Esophagus muscularis mucosa (tissue), 4 donors: ENCODE measurements around the gene STOX1. TPM values are rescaled to one million over a fixed set of nuclear protein-coding genes. Genes with fewer than 3 reads are reported as not detected.
A peak's percentile ranks its signal among the peaks of the same experiment; 100 is the strongest.
"Not testable (repeated sequence)": the region's sequence is repeated elsewhere in the genome, so short reads cannot be mapped to it uniquely, and the experiment has no call there.

Experiments
- DNase-seq: peaks from one replicate; pipeline ENCODE4 v3.0.0-alpha.2; 2017; ENCODE audit errors: extremely low spot score
- H3K27ac ChIP-seq, 4 donors: fragments of 200-600 bp; sonication (generic); replicated peaks in 1 of 4; 1 replicate in 3 of 4; 2 replicates in 1 of 4; pipeline ENCODE4 v1.5.1; 2016 to 2019; ENCODE audit warnings: mild to moderate bottlenecking in 1 of 4
- H3K27me3 ChIP-seq, 4 donors: fragments of 200-600 bp; sonication (generic); one replicate each; pipeline versions ENCODE4 v1.5.1 to v1.6.0; 2016 to 2019
- H3K36me3 ChIP-seq, 4 donors: fragments of 200-600 bp; sonication (generic); one replicate each; pipeline ENCODE4 v1.5.1; 2016 to 2019
- H3K4me1 ChIP-seq, 4 donors: fragments of 200-600 bp; sonication (generic); one replicate each; pipeline ENCODE4 v1.5.1; 2016 to 2019
- H3K4me3 ChIP-seq, 4 donors: fragments of 200-600 bp; sonication (generic); 1 replicate in 2 of 4; 2 replicates in 2 of 4; pipeline ENCODE4 v1.5.1; 2016 to 2019; ENCODE audit warnings: mild to moderate bottlenecking in 4 of 4, moderate library complexity in 1 of 4
- H3K9me3 ChIP-seq, 4 donors: fragments of 200-600 bp; sonication (generic); 1 replicate in 3 of 4; 2 replicates in 1 of 4; pipeline ENCODE4 v1.5.1; 2016 to 2019
- EP300 ChIP-seq: sonication (generic); formaldehyde crosslinking; IDR thresholded peaks from one replicate; pipeline ENCODE4 v1.6.1; 2017; ENCODE audit warnings: antibody characterized with exemption
- POLR2A ChIP-seq: fragments of 450-650 bp; IDR thresholded peaks from one replicate; pipeline ENCODE4 v1.6.1; 2017; ENCODE audit warnings: antibody characterized with exemption, moderate library complexity, mild to moderate bottlenecking, low read depth
- POLR2AphosphoS5 ChIP-seq, 2 donors: sonication (generic); formaldehyde crosslinking; IDR thresholded peaks; one replicate each; pipeline ENCODE4 v1.6.1; 2017; ENCODE audit warnings: antibody characterized with exemption in 2 of 2
- WGBS: methylation state at CpG from one replicate; pipeline ENCODE4 v1.1.5; 2018; 5-methylcytosine and 5-hydroxymethylcytosine counted together
- intact Hi-C: fragments of 100-400 bp; cut with DNase I; formaldehyde crosslinking; loops from one replicate; pipeline ENCODE4 v1.15.1; 2023
- total RNA-seq, 4 donors: library from RNA; depleted of rRNA; stranded (reverse); fragments of >200 nt; gene quantifications; one replicate each; pipeline versions ENCODE4 v1.1.0 to v1.2.1, GENCODE V29; 2016
- TF ChIP-seq, protein P1 (sequence below), 3 experiments: fragments of 200-600 bp in 2 of 3; fragments of 450-650 bp in 1 of 3; sonication (generic) in 2 of 3; IDR thresholded peaks; one replicate each; pipeline ENCODE4 v1.5.1; 2017 to 2019; ENCODE audit warnings: antibody characterized with exemption in 3 of 3, mild to moderate bottlenecking in 2 of 3, moderate library complexity in 1 of 3

Gene STOX1
- total RNA-seq, 4 donors from 2014 or later: 3.0 to 13.6 (median 10.0) TPM

DNA sequence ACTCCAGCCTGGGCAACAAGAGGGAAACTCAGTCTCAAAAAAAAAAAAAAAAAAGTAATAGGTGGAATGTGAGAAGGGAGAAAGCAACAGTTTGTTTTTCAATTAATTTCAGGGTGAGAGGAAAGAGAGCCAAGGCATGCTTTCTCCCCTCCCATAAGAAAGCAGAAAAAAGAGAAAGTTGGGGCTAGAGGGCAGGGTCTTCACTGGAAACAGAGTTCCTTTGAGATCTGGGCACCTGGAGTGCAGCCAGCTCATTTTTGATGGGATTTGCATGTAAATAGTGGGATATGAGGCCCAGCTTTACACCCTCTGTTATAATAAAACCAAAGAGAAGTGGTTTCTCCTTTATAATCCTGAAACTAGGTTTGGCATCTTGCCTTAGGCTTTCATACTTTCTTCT lies 13.8 kb upstream of the STOX1 start:
- intact Hi-C loops: no loop called here
- no peak for DNase-seq
- Histone ChIP-seq H3K4me3 (no peak overlapping the region), H3K27me3 (no peaks in the 10 kb centered on the region), H3K27ac (no peak overlapping the region), H3K4me1 (peaks cover 0 to 3% (median 0%) of the 10 kb centered on the region in 4 donors), H3K36me3 (no peaks in the 10 kb centered on the region), H3K9me3 (no peaks in the 10 kb centered on the region)
- TF ChIP-seq, protein P1, sequence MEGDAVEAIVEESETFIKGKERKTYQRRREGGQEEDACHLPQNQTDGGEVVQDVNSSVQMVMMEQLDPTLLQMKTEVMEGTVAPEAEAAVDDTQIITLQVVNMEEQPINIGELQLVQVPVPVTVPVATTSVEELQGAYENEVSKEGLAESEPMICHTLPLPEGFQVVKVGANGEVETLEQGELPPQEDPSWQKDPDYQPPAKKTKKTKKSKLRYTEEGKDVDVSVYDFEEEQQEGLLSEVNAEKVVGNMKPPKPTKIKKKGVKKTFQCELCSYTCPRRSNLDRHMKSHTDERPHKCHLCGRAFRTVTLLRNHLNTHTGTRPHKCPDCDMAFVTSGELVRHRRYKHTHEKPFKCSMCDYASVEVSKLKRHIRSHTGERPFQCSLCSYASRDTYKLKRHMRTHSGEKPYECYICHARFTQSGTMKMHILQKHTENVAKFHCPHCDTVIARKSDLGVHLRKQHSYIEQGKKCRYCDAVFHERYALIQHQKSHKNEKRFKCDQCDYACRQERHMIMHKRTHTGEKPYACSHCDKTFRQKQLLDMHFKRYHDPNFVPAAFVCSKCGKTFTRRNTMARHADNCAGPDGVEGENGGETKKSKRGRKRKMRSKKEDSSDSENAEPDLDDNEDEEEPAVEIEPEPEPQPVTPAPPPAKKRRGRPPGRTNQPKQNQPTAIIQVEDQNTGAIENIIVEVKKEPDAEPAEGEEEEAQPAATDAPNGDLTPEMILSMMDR (IDR thresholded peaks at IDR 0.05): no peak
- TF ChIP-seq EP300 (no peak), POLR2A (no peak), POLR2AphosphoS5 (IDR thresholded peaks at IDR 0.05) (no peak)

DNA sequence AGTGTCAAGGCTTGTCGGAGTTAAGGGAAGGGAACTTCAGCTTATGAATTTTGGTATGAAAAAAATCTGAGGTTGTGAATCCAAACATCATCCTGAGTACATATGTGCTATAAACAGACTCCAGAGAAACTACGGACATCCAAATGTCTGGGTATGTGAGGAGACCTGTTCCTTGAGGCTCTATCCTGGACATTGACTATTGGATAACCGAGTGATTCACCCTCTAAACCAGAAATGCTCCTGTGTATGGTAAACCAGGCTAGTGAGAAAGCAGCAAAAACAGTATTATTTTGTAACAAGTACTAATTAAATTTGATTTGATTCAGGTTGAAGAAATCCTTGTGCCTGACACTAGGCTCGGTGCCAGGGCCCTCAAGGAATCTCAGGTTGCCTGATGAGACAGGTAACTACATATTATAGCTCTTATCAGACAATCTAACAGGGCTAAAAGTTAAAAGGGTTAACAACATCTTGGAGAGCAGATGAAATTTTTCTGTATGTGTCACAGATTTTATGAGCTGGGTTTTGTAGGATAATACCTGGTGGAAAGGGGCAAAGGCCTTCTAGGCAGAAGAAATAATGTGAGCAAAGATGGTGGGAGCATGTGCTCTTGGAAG lies 10.4 kb upstream of the STOX1 start:
- no peak for DNase-seq
- Histone ChIP-seq H3K27ac (no peak overlapping the region), H3K9me3 (no peaks in the 10 kb centered on the region), H3K36me3 (no peaks in the 10 kb centered on the region), H3K4me3 (no peak overlapping the region), H3K4me1 (peaks cover 0 to 3% (median 0%) of the 10 kb centered on the region in 4 donors), H3K27me3 (no peaks in the 10 kb centered on the region)
- TF ChIP-seq POLR2AphosphoS5 (IDR thresholded peaks at IDR 0.05) (no peak), POLR2A (no peak), EP300 (no peak)
- TF ChIP-seq, protein P1 (IDR thresholded peaks at IDR 0.05): no peak
- intact Hi-C loops: no loop called here
- WGBS: 68% methylated on average over 4 of the region's 4 CpGs

DNA sequence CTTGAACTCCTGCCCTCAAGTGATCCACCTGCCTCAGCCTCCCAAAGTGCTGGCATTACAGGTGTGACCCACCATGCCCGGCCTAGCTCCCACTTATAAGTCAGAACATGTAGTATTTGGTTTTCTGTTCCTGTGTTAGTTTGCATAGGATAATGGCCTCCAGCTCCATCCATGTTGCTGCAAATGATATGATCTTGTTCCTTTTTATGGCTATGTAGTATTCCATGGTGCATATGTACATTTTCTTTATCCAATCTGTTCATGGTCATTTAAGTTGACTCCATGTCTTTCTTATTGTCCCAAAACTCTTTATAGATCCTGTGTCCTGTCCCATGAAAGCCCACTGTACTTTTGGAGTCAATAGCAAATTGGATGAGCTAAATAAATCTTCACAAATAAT lies 7.0 kb upstream of the STOX1 start:
- H3K36me3 ChIP-seq, intact Hi-C loops, DNase-seq, H3K27ac ChIP-seq, H3K9me3 ChIP-seq, H3K4me1 ChIP-seq, H3K27me3 ChIP-seq, H3K4me3 ChIP-seq: not testable (repeated sequence)
- 100% methylated on average over 1 of the region's 1 CpG for WGBS

DNA sequence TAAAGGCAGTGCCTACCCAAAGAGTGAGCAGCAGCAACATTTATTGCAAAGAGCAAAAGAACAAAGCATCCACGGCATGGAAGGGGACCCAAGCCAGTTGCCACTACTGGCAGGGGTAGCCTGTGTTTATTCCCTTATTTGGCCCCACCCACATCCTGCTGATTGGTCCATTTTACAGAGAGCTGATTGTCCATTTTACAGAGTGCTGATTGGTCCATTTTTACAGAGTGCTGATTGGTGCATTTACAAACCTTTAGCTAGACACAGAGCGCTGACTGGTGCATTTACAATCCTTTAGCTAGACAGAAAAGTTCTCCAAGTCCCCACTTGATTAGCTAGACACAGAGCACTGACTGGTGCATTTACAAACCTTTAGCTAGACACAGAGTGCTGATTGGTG lies 4.7 kb upstream of the STOX1 start:
- H3K27me3 ChIP-seq, H3K36me3 ChIP-seq, H3K4me3 ChIP-seq, intact Hi-C loops, DNase-seq, H3K9me3 ChIP-seq, H3K27ac ChIP-seq: not testable (repeated sequence)
- peaks cover 0 to 12% (median 8%) of the 10 kb centered on the region in 4 donors for H3K4me1 ChIP-seq
- 89% methylated on average over 2 of the region's 2 CpGs for WGBS

DNA sequence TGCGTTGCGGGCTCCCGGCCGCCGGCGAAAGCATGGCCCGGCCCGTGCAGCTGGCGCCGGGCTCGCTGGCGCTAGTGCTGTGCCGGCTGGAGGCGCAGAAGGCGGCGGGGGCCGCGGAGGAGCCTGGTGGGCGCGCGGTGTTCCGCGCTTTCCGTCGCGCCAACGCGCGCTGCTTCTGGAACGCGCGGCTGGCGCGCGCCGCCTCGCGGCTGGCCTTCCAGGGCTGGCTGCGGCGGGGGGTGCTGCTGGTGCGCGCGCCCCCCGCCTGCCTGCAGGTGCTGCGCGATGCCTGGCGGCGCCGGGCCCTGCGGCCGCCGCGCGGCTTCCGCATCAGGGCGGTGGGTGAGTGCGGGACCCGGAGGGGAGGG lies 245 bp downstream of the STOX1 start:
- H3K4me3 ChIP-seq: peak overlapping the region; percentile 58 to 69 (median 67)
- peaks cover 0 to 19% (median 16%) of the 10 kb centered on the region in 4 donors for H3K4me1 ChIP-seq
- not testable (repeated sequence) for H3K9me3 ChIP-seq, DNase-seq, H3K36me3 ChIP-seq, H3K27me3 ChIP-seq
- no CpG with 5 or more reads among the region's 58 CpGs for WGBS
- H3K27ac ChIP-seq: peak overlapping the region; percentile 45 to 73 (median 69)
- intact Hi-C loops: loop anchor here (2.0 kb wide), 1 partner anchor 71 kb away; no protein-coding TSS in a partner anchor

DNA sequence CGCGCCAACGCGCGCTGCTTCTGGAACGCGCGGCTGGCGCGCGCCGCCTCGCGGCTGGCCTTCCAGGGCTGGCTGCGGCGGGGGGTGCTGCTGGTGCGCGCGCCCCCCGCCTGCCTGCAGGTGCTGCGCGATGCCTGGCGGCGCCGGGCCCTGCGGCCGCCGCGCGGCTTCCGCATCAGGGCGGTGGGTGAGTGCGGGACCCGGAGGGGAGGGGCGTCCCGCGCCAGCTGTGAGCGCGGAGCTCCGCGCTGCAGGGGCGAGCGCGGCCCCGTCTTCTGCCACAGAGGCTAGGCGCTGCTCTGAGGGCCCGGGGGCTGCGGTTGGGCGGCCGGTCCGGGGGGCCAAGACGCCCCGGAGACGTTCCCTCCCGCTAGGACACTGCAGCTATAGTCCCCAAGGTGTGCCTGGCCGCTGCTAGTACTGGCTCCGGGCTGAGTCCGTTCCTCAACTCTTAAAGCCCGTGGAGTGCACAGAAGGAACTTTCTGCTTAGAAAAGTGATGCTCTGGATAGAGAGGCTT lies 811 bp downstream of the STOX1 start:
- intact Hi-C loops: not testable (repeated sequence)
- WGBS: 0% methylated on average over 1 of the region's 59 CpGs
- H3K27ac ChIP-seq: peak overlapping the region in 1 of 4 donors; percentile 20

DNA sequence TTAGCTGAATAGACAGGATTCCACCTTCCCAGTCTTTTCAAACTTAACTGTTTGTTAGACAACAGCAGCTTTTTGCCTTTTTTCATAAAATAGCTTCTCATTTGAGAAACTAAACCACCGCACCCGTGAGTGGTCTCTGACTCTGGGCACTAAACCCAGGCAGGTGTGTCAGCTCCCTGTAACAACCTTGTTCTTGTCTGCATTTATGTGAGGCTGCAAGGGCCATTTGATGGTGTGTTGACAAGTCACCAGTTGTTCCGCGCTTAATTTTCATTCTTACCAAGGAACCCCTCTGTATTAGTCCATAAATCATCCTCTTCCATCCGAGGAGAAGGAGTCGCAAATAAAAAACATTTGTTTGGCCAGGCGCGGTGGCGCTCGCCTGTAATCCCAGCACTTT lies 1.5 kb downstream of the STOX1 start:
- intact Hi-C loops: no loop called here

More for the DNA sequence above, 811 bp downstream of the STOX1 start:
- H3K36me3 ChIP-seq, DNase-seq, H3K27me3 ChIP-seq, H3K9me3 ChIP-seq: not testable (repeated sequence)
- H3K4me3 ChIP-seq: peak overlapping the region; percentile 52 to 70 (median 54)
- peaks cover 0 to 19% (median 16%) of the 10 kb centered on the region in 4 donors for H3K4me1 ChIP-seq

More for the DNA sequence above, 1.5 kb downstream of the STOX1 start:
- no peaks in the 10 kb centered on the region for H3K36me3 ChIP-seq
- DNase-seq: no peak
- WGBS: 90% methylated on average over 10 of the region's 10 CpGs
- no peaks in the 10 kb centered on the region for H3K9me3 ChIP-seq
- H3K27me3 ChIP-seq: no peaks in the 10 kb centered on the region
- no peak overlapping the region for H3K27ac ChIP-seq
- H3K4me1 ChIP-seq: peaks cover 0 to 19% (median 16%) of the 10 kb centered on the region in 4 donors
- H3K4me3 ChIP-seq: peak overlapping the region in 2 of 4 donors; percentile 56 to 70
- TF ChIP-seq, protein P1 (IDR thresholded peaks at IDR 0.05): no peak
- TF ChIP-seq POLR2AphosphoS5 (IDR thresholded peaks at IDR 0.05) (no peak), EP300 (no peak), POLR2A (no peak)
